ENCODE results near the gene CABLES1. TPM values are rescaled to one million over a fixed set of nuclear protein-coding genes. Genes with fewer than 3 reads are reported as not detected.
"Not testable (repeated sequence)": the region's sequence is repeated elsewhere in the genome, so short reads cannot be mapped to it uniquely, and the experiment has no call there.

CABLES1 gene
- total and polyA plus RNA-seq, 3 donors from 2014 or later = 6.2 to 15.8 (median 12.0) TPM

- 96 to 100% methylated on average over 2 of the region's 2 CpGs for WGBS, 2 donors
- Histone ChIP-seq H3K27me3 (no peaks in the 10 kb centered on the region), H3K36me3 (ENCODE audit: low read depth, missing control alignments) (no peaks in the 10 kb centered on the region), H3K4me1 (no peaks in the 10 kb centered on the region), H3K27ac (no peak overlapping the region), H3K9me3 (no peaks in the 10 kb centered on the region), H3K4me3 (no peak overlapping the region)
- no peak for DNase-seq
- intact Hi-C loops (cut with DNase I; ENCODE audit: low total_unique reads) = no loop called here
- TF ChIP-seq POLR2A (IDR thresholded peaks at IDR 0.05) (no peak), CTCF (IDR thresholded peaks at IDR 0.05) (no peak)
These were observed 22.8 kb downstream of the CABLES1 start for GRCh38 chr18:23158058-23158457.

- H3K4me1 ChIP-seq = not testable (repeated sequence)
These were observed 23.6 kb downstream of the CABLES1 start for GRCh38 chr18:23158884-23159283.

GRCh38 chr18:23159344-23159743 lies 24.1 kb downstream of the CABLES1 start:
- TF ChIP-seq CTCF (IDR thresholded peaks at IDR 0.05) = no peak
- no peak for TF ChIP-seq POLR2A (IDR thresholded peaks at IDR 0.05)
- Histone ChIP-seq H3K4me3 (no peak overlapping the region), H3K27ac (no peak overlapping the region), H3K4me1 (no peaks in the 10 kb centered on the region), H3K9me3 (no peaks in the 10 kb centered on the region), H3K36me3 (ENCODE audit: low read depth, missing control alignments) (no peaks in the 10 kb centered on the region), H3K27me3 (no peaks in the 10 kb centered on the region)
- no peak for DNase-seq
- intact Hi-C loops (cut with DNase I; ENCODE audit: low total_unique reads) = no loop called here
- 80% methylated on average over 7 of the region's 7 CpGs for WGBS, 2 donors

More at GRCh38 chr18:23158884-23159283, 23.6 kb downstream of the CABLES1 start:
- WGBS, 2 donors = 90 to 98% methylated on average over 13 to 14 of the region's 14 CpGs
- H3K4me3 ChIP-seq; H3K36me3 ChIP-seq (ENCODE audit: low read depth, missing control alignments); intact Hi-C loops (cut with DNase I; ENCODE audit: low total_unique reads); H3K27me3 ChIP-seq; H3K27ac ChIP-seq; H3K9me3 ChIP-seq; DNase-seq: not testable (repeated sequence)

- DNase-seq = no peak
- WGBS, 2 donors = 86 to 87% methylated on average over 6 of the region's 6 CpGs
- no peaks in the 10 kb centered on the region for H3K4me1 ChIP-seq
- H3K36me3 ChIP-seq (ENCODE audit: low read depth, missing control alignments) = no peaks in the 10 kb centered on the region
- H3K4me3 ChIP-seq = no peak overlapping the region
- no peaks in the 10 kb centered on the region for H3K9me3 ChIP-seq
- TF ChIP-seq CTCF (IDR thresholded peaks at IDR 0.05) = no peak
- no peak for TF ChIP-seq POLR2A (IDR thresholded peaks at IDR 0.05)
- intact Hi-C loops (cut with DNase I; ENCODE audit: low total_unique reads) = no loop called here
- no peaks in the 10 kb centered on the region for H3K27me3 ChIP-seq
- no peak overlapping the region for H3K27ac ChIP-seq
These were observed 27.2 kb downstream of the CABLES1 start for GRCh38 chr18:23162473-23162872.

- no peak for DNase-seq
- Histone ChIP-seq H3K9me3 (no peaks in the 10 kb centered on the region), H3K4me1 (no peaks in the 10 kb centered on the region), H3K36me3 (ENCODE audit: low read depth, missing control alignments) (no peaks in the 10 kb centered on the region), H3K27me3 (no peaks in the 10 kb centered on the region), H3K27ac (no peak overlapping the region), H3K4me3 (no peak overlapping the region)
- 73 to 75% methylated on average over 11 of the region's 11 CpGs for WGBS, 2 donors
- TF ChIP-seq POLR2A (IDR thresholded peaks at IDR 0.05) = no peak
- TF ChIP-seq CTCF (IDR thresholded peaks at IDR 0.05) = no peak
- intact Hi-C loops (cut with DNase I; ENCODE audit: low total_unique reads) = no loop called here
These were observed 28.7 kb downstream of the CABLES1 start for GRCh38 chr18:23163786-23164533.

All from testis (tissue), 3 donors.